ENCODE data around the gene LCN10. TPM values are rescaled to one million over a fixed set of nuclear protein-coding genes. Genes with fewer than 3 reads are reported as not detected.
"Not testable (repeated sequence)": the region's sequence is repeated elsewhere in the genome, so short reads cannot be mapped to it uniquely, and the experiment has no call there.

LCN10 gene
- total and polyA plus RNA-seq, 2 donors (not counting 3 experiments of a cell fraction or from before 2014, with no cell fraction given), result not detected

GRCh38 chr9:136755302-136756133 lies 12.8 kb upstream of the LCN10 start:
- H3K36me3 ChIP-seq (ENCODE audit: control insufficient read depth in 2 of 2, extremely low read depth in 1 of 2, insufficient read depth in 2 of 2, low read length in 2 of 2); H3K4me3 ChIP-seq (replicated peaks in 1 of 3; ENCODE audit: insufficient read depth in 1 of 3, low read depth in 1 of 3, low read length in 3 of 3); FAIRE-seq; H3K9me3 ChIP-seq (replicated peaks; ENCODE audit: control insufficient read depth, insufficient read depth, low read length); H3K27me3 ChIP-seq (ENCODE audit: control insufficient read depth in 2 of 2, insufficient read depth in 2 of 2, low read length in 2 of 2); H4K20me1 ChIP-seq (replicated peaks; ENCODE audit: control insufficient read depth, extremely low read depth, insufficient read depth, low read length); H3K4me1 ChIP-seq (ENCODE audit: control insufficient read depth, extremely low read depth, insufficient read depth, low read length); POLR2A ChIA-PET; H3K9me1 ChIP-seq (replicated peaks; ENCODE audit: control insufficient read depth, extremely low read depth, insufficient read depth, low read length); H3K4me2 ChIP-seq (ENCODE audit: insufficient read depth, low read length); DNase-seq (ENCODE audit: low read depth, low spot score); H3K79me2 ChIP-seq (ENCODE audit: control insufficient read depth, insufficient read depth, low read length); dilution Hi-C loops (cut with MboI; ENCODE audit: extremely low pct_ligation_motif_present, low sequenced_read_pairs); H3K27ac ChIP-seq (ENCODE audit: insufficient read depth, low read depth, low read length); H2AFZ ChIP-seq (ENCODE audit: low read depth, low read length); intact Hi-C loops (cut with micrococcal nuclease); H3K9ac ChIP-seq (replicated peaks; ENCODE audit: extremely low read depth, insufficient read depth, low read length); BruUV-seq (replicated peaks): not testable (repeated sequence)
- CTCF ChIA-PET, result interaction anchor here (0.6 to 1.5 kb wide), 4 partner anchors 8 to 28 kb away, joined by 3 to 5 read pairs (median 4); partner anchors contain the start of gene LCN10

DNA sequence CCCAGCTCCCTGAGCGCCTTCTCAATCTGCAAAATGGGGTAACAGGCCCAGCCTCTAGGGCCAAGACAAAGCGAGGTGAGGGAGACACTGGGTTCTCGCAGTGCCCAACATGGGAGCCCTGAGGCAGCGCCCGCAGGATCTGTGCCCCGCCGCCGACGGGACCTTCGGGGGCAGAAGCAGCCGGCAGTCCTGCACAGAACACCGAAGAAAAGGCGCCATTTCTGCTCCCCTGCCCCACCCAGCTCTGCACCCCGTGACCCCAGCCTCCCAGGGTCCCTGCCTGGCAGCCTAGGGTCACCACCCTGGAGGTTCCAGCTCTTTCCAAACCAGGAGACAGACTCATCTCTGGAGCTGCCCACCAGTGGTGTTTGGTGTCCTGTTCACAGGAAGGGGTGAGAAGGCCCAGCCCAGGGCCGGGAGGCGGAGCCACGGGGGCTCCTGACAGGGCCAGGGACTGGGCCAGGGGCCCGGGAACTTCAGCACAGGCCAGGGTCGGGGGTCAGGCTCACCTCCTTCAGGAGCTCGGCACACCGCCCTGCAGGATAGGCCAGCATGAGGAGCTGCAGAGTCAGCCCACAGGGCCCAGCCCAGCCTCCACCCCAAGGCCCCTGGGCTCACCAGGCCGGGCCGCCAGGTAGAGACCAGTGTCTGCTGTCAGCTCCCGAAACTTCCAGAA lies 12.0 kb upstream of the LCN10 start:
- BruUV-seq (replicated peaks), result no TSS peak
- intact Hi-C loops (cut with micrococcal nuclease), result no loop called here
- Histone ChIP-seq H3K36me3 (ENCODE audit: control insufficient read depth in 2 of 2, extremely low read depth in 1 of 2, insufficient read depth in 2 of 2, low read length in 2 of 2) (no peaks in the 10 kb centered on the region), H4K20me1 (replicated peaks; ENCODE audit: control insufficient read depth, extremely low read depth, insufficient read depth, low read length) (no peaks in the 10 kb centered on the region), H3K9me1 (replicated peaks; ENCODE audit: control insufficient read depth, extremely low read depth, insufficient read depth, low read length) (no peaks in the 10 kb centered on the region), H2AFZ (ENCODE audit: low read depth, low read length) (no peak overlapping the region), H3K27ac (ENCODE audit: insufficient read depth, low read depth, low read length) (no peak overlapping the region), H3K4me2 (ENCODE audit: insufficient read depth, low read length) (no peak overlapping the region), H3K79me2 (ENCODE audit: control insufficient read depth, insufficient read depth, low read length) (no peaks in the 10 kb centered on the region), H3K27me3 (ENCODE audit: control insufficient read depth in 2 of 2, insufficient read depth in 2 of 2, low read length in 2 of 2) (peaks cover 3 to 5% of the 10 kb centered on the region in 2 experiments), H3K4me3 (replicated peaks in 1 of 3; ENCODE audit: insufficient read depth in 1 of 3, low read depth in 1 of 3, low read length in 3 of 3) (no peak overlapping the region), H3K9ac (replicated peaks; ENCODE audit: extremely low read depth, insufficient read depth, low read length) (no peak overlapping the region), H3K9me3 (replicated peaks; ENCODE audit: control insufficient read depth, insufficient read depth, low read length) (no peaks in the 10 kb centered on the region), H3K4me1 (ENCODE audit: control insufficient read depth, extremely low read depth, insufficient read depth, low read length) (no peaks in the 10 kb centered on the region)
- ChIA-PET POLR2A (no interaction called here), CTCF (interaction anchor here (0.6 to 1.5 kb wide), 4 partner anchors 9 to 27 kb away, joined by 3 to 5 read pairs (median 4); partner anchors contain the start of gene LCN10)
- FAIRE-seq, result no peak
- dilution Hi-C loops (cut with MboI; ENCODE audit: extremely low pct_ligation_motif_present, low sequenced_read_pairs), result no loop called here
- no peak for TF ChIP-seq POLR2AphosphoS5 (IDR thresholded peaks at IDR 0.05; ENCODE audit: insufficient read depth, low read depth, low read length)
- no peak for TF ChIP-seq MYC (IDR thresholded peaks at IDR 0.05; ENCODE audit: low read depth, low read length)
- TF ChIP-seq EZH2 (IDR thresholded peaks at IDR 0.05; ENCODE audit: borderline replicate concordance, low read depth, low read length, severe bottlenecking), result no peak
- no peak for TF ChIP-seq GATA2 (IDR thresholded peaks at IDR 0.05; ENCODE audit: insufficient read depth, insufficient read length, low read depth, low read length)
- TF ChIP-seq FOS (IDR thresholded peaks at IDR 0.05; ENCODE audit: borderline replicate concordance, insufficient read depth, low read length), result no peak
- TF ChIP-seq POLR2A (IDR thresholded peaks at IDR 0.05; ENCODE audit: low read depth, low read length), result no peak
- no peak for TF ChIP-seq CTCF (IDR thresholded peaks at IDR 0.05; ENCODE audit: extremely low read depth in 1 of 2, insufficient read depth in 1 of 2, low read depth in 1 of 2, low read length in 2 of 2)
- TF ChIP-seq JUN (IDR thresholded peaks at IDR 0.05; ENCODE audit: borderline replicate concordance, insufficient read depth, insufficient read length, low read depth), result no peak
- TF ChIP-seq MAX (IDR thresholded peaks at IDR 0.05; ENCODE audit: insufficient read depth, insufficient read length), result no peak
- DNase-seq (ENCODE audit: low read depth, low spot score), result no peak
